ENCODE results near the gene ZNF333.

Gene ZNF333

DNA sequence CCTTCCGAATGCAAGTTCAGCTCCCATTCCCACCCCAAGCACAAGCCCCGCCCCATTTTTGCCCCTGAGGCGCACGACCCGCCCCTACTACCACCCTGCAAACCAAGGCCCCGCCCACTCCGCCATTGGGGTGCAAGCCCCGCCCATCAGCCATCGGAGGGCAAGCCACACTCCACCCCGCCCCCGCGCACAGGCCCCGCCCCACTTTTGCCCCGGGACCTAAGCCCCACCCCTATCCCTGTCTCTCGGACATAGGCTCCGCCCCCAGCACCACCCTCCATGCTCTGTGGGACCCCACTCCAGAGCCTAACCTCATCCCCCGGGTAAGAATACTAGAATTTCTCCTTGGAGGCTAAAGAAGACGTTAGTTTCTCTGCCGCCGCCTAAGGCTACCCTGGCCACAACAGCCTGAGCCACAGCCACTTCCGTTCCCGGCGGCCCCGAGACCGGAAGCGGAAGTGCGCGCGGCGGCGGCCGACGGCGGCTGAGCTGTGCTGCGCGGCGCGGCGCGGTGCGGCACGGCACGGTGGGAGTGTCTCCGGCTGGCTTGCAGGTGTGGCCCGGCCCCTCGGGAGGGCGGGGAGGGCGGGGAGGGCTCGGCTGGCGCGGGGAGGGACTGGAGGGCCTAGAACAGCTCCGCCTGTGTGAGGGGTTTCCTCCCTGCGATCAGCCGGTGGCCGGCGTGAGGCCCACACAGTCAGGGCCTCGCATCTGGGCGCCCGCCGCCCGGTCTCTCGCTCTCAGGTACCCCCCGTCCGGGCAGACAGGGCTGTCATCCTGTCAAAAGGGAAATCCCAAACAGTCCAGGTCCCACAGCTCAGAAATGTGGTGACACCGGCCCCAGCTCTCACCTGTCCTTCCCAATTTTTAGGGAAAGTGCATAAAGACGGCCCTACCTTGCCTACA lies at the start of gene ZNF333:
Gene ZNF333 (plus strand): TSS at position 451 of the 906 bp plus-strand sequence. CDS start 3,444 bp downstream, outside the sequence.
- in situ Hi-C loops (cut with MboI; ENCODE audit: low sequenced_read_pairs), result loop anchor here (5.0 kb wide), 1 partner anchor 118 kb away; the partner anchor contains the start of gene NDUFB7

DNA sequence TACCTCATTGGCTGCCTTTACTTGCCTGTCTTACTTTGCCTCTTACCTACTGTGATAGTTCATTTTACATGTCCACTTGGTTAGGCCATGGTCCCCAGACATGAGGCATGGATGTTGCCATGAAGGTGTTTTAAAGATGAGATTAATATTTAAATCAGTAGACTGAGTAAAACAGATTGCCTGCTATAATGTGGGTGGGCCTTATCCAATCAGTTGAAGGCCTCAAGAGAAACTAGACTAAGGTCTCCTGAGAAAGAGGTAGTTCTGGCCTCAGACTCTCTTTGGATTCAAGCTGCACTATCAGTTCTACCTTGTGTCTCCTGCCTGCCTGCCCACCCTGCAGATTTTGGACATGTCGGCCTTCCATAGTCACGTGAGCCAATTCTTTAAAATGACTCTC lies 41.3 kb upstream of the ZNF333 start:
- in situ Hi-C loops (cut with MboI; ENCODE audit: low sequenced_read_pairs), result no loop called here

GRCh38 chr19:14649020-14649419 lies 40.8 kb upstream of the ZNF333 start:
- in situ Hi-C loops (cut with MboI; ENCODE audit: low sequenced_read_pairs), result no loop called here

- in situ Hi-C loops (cut with MboI; ENCODE audit: low sequenced_read_pairs), result no loop called here
Measured at GRCh38 chr19:14650161-14650560, 39.7 kb upstream of the ZNF333 start.

- in situ Hi-C loops (cut with MboI; ENCODE audit: low sequenced_read_pairs), result no loop called here
Measured at GRCh38 chr19:14654786-14655560, 34.9 kb upstream of the ZNF333 start.

DNA sequence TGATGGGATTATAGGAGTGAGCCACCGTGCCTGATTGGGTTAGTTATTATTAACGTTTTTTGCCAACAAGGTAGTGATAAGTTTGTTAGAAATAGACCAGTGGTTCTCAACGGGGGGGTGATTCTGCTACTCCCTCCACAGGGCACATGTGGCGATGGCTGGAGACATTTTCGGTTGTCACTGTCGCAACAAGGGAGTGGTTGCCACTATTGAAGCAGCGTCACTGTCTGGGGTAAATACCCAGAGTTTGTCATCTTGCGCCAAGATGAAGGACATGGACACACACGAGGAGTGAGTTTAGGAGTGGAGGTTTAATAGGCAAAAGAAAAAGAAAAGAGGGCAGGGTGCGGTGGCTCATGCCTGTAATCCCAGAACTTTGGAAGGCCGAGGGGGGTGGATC lies 34.1 kb upstream of the ZNF333 start:
- in situ Hi-C loops (cut with MboI; ENCODE audit: low sequenced_read_pairs), result no loop called here

DNA sequence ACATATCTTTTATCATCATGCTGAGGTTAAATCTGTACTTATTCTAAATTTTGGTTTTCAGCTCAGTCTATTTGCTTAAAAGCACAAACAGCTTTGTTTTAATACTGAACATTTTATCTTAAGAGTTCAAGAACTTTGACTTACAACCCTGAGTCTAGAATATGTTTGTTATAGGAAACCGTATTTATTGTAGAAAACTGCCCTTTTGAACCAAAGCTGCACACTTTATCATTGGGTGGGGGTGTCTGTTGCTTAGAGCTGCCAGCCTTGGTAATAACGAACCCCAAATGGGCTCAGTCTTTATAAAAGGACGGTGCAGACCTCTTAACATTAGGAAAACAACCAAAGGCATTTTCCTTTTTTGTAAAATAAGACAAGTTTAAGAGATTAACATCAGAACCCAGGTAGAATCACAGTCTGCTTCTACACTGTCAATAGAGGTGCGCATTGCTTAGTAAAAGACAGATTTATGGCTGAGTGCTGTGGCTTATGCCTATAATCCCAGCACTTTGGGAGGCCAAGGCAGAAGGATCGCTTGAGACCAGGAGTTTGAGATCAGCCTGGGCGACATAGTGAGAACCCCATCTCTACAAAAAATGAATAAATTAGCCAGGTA lies 29.9 kb upstream of the ZNF333 start:
- in situ Hi-C loops (cut with MboI; ENCODE audit: low sequenced_read_pairs), result no loop called here

GRCh38 chr19:14661372-14661924 lies 28.4 kb upstream of the ZNF333 start:
- in situ Hi-C loops (cut with MboI; ENCODE audit: low sequenced_read_pairs), result no loop called here

GRCh38 chr19:14669940-14670339 lies 19.9 kb upstream of the ZNF333 start:
- in situ Hi-C loops (cut with MboI; ENCODE audit: low sequenced_read_pairs), result no loop called here

- in situ Hi-C loops (cut with MboI; ENCODE audit: low sequenced_read_pairs), result no loop called here
Measured at GRCh38 chr19:14670408-14670807, 19.4 kb upstream of the ZNF333 start.

DNA sequence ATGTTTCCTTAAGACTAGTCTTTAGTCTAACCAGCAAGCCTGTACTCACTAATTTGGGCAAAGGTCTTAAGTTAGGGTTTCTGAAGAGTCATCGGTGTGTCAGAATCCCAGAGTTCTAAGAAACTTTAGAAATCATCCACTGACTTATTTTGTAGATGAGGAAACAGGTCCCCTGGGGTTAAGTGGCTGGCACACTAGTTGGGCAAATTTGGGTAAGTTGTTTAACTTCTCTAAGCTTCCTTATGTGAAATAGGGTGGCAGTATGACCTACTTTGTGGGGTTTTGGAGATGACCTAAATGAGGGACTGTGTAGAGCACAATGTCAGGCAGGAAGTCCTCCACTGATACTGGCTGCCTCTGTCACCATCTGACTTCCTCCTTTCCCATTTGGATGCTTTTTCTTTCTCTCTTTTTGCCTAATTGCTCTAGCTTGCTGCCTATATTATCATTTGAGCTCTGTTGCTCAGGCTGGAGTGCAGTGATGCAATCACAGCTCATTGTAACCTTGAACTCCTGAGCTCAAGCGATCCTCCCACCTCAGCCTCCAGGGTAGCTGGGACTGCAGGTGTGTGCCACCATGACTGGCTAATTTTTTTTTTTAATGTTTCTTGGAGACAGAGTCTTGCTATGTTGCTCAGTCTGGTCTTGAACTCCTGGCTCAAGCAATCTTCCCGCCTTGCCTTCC lies 17.5 kb upstream of the ZNF333 start:
- in situ Hi-C loops (cut with MboI; ENCODE audit: low sequenced_read_pairs), result no loop called here

GRCh38 chr19:14673088-14673487 lies 16.8 kb upstream of the ZNF333 start:
- in situ Hi-C loops (cut with MboI; ENCODE audit: low sequenced_read_pairs), result no loop called here

- in situ Hi-C loops (cut with MboI; ENCODE audit: low sequenced_read_pairs), result no loop called here
Measured at GRCh38 chr19:14674764-14675163, 15.1 kb upstream of the ZNF333 start, which contains the start of gene ADGRE3. Gene ADGRE3, minus strand, starts transcription at chr19:14674844. Its CDS starts 74 bp downstream, at chr19:14674770.

DNA sequence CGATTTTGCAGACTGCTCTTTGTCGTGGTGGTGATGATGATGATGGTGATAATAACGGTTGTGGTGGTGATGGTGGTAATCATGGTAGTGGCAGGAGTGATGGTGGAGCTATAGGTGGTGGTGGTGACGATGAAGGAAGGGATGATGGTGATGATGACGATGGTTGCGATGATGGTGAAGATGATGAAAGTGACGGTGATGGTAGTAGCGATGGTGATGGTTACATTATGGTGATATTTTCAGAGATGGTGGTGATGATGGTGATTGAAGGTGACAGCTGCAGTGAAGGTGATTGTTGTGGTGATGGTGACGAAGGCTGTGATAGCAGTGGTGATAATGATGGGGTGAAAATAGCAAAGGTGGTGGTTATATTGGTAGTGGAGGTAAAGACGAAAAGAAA lies 13.1 kb upstream of the ZNF333 start:
- in situ Hi-C loops (cut with MboI; ENCODE audit: low sequenced_read_pairs), result no loop called here

- in situ Hi-C loops (cut with MboI; ENCODE audit: low sequenced_read_pairs), result no loop called here
Measured at GRCh38 chr19:14677464-14677863, 12.4 kb upstream of the ZNF333 start.

DNA sequence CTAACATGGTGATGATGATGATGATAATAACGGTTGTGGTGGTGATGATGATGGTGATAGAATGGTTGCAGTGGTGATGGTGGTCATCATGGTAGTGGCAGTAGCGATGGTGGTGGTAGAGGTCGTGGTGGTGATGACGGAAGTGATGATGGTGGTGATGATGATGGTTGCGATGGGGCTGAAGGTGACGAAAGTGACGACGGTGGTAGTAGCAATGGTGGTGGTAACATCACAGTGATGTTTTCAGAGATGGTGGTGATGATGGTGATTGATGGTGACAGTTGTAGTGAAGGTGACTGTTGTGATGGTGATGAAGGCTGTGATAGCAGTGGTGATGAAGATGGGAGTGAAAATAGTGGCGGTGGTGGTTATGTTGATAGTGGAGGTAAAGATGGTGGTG lies 11.6 kb upstream of the ZNF333 start:
- in situ Hi-C loops (cut with MboI; ENCODE audit: low sequenced_read_pairs), result no loop called here

- in situ Hi-C loops (cut with MboI; ENCODE audit: low sequenced_read_pairs), result no loop called here
Measured at GRCh38 chr19:14682084-14682483, 7.8 kb upstream of the ZNF333 start.

DNA sequence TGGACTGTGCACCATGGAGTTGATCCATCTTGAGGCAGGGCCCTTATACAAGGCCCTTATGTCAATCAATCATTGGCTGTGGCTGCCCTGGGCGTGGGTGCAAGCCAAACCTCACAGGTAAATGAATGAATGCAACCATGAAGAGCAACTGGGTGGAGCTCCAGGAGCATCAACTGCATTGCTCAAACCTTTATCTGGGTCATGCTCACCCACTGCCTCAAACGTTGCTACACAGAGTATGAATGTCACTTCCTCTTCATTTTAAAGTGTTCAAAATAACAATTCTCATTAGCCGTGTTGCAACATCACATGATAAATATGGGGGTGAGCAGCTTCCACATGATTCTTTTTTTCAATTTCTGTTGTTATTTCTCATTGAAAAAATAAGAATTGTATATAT lies 6.4 kb upstream of the ZNF333 start:
- in situ Hi-C loops (cut with MboI; ENCODE audit: low sequenced_read_pairs), result no loop called here

- in situ Hi-C loops (cut with MboI; ENCODE audit: low sequenced_read_pairs), result loop anchor here (5.0 kb wide), 1 partner anchor 114 kb away; the partner anchor contains the start of gene NDUFB7
Measured at GRCh38 chr19:14686411-14686810, 3.4 kb upstream of the ZNF333 start.

GRCh38 chr19:14694641-14695266 lies 4.9 kb downstream of the ZNF333 start:
- in situ Hi-C loops (cut with MboI; ENCODE audit: low sequenced_read_pairs), result no loop called here

All from HL-60/S4 treated with phorbol 12-myristate 13-acetate at 8.2 ng/mL for 4 days and 3 days (cell line).